ENCODE results near the gene KCNK7.
A peak's percentile ranks its signal among the peaks of the same experiment; 100 is the strongest.

KCNK7 gene

DNA sequence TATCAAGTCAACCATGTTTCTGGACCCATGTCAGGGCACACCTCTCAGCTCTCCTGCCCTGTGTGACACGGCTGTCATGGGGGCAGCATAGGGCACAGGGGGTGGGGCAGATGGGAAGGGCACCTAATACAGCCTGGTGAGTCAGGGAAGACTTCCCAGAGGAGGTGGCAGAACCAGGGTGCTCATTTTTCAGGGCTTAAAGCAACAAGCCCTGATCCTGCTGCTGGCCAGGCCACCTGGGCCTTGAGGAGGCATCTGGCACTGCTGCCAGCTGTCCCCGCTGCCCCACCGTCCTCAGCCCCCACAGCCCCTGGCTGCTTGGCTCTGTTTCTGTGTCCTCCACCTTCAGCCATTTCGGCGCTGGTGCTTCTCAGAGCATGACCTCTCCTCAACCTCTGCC, 14.1 kb upstream of the KCNK7 start:
- Mint-ChIP-seq H3K9me3 (ENCODE audit: low read depth) (no peaks in the 10 kb centered on the region), H3K4me1 (ENCODE audit: low read depth) (peaks cover 34% of the 10 kb centered on the region), H3K36me3 (no peaks in the 10 kb centered on the region), H3K27me3 (no peaks in the 10 kb centered on the region), H3K4me3 (peak overlapping the region; percentile 59), H3K27ac (peak overlapping the region; percentile 84)

DNA sequence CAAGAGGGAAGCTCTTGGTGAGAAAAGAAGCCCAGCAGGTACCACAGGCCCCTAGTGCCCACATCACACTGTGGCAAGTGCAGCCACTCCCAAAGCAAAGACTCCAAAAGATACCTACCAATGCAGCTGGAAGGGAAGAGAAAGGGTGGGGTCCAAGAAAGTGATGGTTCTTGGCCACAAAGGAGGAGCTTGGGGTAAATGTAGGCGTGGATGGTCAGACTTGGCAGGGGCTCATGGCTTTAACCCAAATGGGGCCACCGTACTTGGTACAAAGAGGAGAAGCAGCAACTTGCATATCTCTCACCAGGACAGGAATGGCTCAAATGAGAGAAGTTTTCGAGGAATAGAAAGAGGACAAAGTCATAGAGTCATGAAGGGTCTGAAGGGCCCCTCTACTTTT, 13.6 kb upstream of the KCNK7 start:
- H3K9me3 Mint-ChIP-seq (ENCODE audit: low read depth), result no peaks in the 10 kb centered on the region
- H3K27ac Mint-ChIP-seq, result peak overlapping the region; percentile 46
- peaks cover 34% of the 10 kb centered on the region for H3K4me1 Mint-ChIP-seq (ENCODE audit: low read depth)
- no peaks in the 10 kb centered on the region for H3K36me3 Mint-ChIP-seq
- H3K4me3 Mint-ChIP-seq, result no peak overlapping the region
- H3K27me3 Mint-ChIP-seq, result no peaks in the 10 kb centered on the region

- Mint-ChIP-seq H3K4me3 (no peak overlapping the region), H3K9me3 (ENCODE audit: low read depth) (no peaks in the 10 kb centered on the region), H3K27me3 (no peaks in the 10 kb centered on the region), H3K4me1 (ENCODE audit: low read depth) (peaks cover 28% of the 10 kb centered on the region), H3K27ac (peak overlapping the region; percentile 64), H3K36me3 (peaks cover 4% of the 10 kb centered on the region)
Measured at GRCh38 chr11:65607614-65608426, 12.2 kb upstream of the KCNK7 start.

- Mint-ChIP-seq H3K4me3 (no peak overlapping the region), H3K9me3 (ENCODE audit: low read depth) (no peaks in the 10 kb centered on the region), H3K27me3 (no peaks in the 10 kb centered on the region), H3K4me1 (ENCODE audit: low read depth) (peaks cover 22% of the 10 kb centered on the region), H3K36me3 (peaks cover 4% of the 10 kb centered on the region), H3K27ac (no peak overlapping the region)
Measured at GRCh38 chr11:65606876-65607613, 11.4 kb upstream of the KCNK7 start.

DNA sequence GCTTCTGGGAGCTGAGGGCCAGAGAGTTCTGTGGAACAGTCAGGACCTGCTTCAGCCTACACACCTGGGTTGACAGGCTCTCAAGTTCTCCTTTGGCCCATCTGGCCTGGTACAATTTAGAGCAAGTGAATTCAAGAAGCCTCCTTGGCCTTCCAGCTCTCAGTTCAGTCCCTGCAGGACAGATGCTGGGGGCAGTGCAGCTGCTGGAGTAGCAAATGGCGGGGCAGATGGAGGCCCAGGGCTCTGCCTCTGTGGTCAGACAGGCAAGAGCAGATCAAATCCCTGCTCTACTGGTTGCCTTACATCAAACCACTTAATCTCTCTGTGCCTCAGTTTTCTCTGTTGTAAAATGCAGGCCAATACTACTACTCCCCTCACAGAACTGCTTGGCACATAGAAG, 8.7 kb upstream of the KCNK7 start:
- no peaks in the 10 kb centered on the region for H3K9me3 Mint-ChIP-seq (ENCODE audit: low read depth)
- H3K27ac Mint-ChIP-seq, result no peak overlapping the region
- H3K36me3 Mint-ChIP-seq, result peaks cover 4% of the 10 kb centered on the region
- peaks cover 6% of the 10 kb centered on the region for H3K4me1 Mint-ChIP-seq (ENCODE audit: low read depth)
- H3K27me3 Mint-ChIP-seq, result no peaks in the 10 kb centered on the region
- no peak overlapping the region for H3K4me3 Mint-ChIP-seq

DNA sequence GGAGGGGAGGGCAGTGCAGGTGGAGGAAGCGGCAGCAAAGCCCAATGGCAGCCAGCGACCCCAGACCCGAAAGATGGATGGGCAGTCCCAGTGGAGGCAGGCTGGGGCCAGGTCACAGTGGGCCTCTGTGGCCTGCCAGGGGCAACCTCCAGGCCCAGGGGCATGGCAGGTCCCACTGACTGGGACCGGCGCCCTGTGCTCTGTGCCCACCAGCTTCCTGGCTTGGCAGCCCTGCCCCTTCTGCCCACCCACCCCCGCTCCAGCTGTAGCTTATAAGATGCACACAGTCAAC, 4.3 kb upstream of the KCNK7 start:
- H3K36me3 Mint-ChIP-seq, result peaks cover 4% of the 10 kb centered on the region
- no peak overlapping the region for H3K4me3 Mint-ChIP-seq
- H3K27ac Mint-ChIP-seq, result no peak overlapping the region
- peaks cover 6% of the 10 kb centered on the region for H3K4me1 Mint-ChIP-seq (ENCODE audit: low read depth)
- H3K27me3 Mint-ChIP-seq, result no peaks in the 10 kb centered on the region
- no peaks in the 10 kb centered on the region for H3K9me3 Mint-ChIP-seq (ENCODE audit: low read depth)

DNA sequence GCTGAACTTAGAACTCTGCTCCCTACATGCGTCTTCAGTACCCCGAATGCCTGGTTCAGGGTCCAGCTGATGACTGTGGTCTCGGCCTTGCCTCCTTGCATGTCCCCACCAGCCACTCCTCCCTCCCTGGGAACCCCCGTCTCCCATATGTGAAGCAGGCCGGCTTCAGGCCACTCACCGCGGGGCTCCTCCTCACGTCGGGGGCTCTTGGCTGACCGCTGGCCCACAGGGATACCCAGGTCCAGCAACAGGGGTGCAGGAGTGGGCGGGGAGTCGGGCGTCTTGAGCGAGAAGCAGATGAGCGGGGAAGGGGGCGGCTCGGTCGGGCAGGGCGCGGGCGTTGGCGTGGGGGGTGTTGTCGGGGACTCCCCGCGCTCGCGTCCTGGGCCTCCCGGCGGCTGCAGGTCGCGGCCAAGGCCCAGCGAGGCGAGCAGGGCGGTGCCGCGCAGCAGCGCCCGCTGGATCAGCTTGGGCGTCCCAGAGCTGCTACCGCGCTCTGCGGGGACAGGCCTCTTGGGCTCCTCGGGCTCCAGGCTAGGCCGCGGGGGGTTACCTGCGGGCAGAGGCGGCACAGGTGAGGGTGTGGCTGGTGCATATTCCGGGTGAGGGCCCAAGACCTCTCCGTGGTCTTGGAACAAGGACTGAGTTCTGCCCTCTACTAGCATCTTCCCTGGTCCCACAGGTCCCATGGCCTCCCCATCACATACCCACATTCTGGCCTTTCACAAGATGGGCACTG, 3.8 kb upstream of the KCNK7 start:
- Mint-ChIP-seq H3K36me3 (peaks cover 4% of the 10 kb centered on the region), H3K27me3 (no peaks in the 10 kb centered on the region)

DNA sequence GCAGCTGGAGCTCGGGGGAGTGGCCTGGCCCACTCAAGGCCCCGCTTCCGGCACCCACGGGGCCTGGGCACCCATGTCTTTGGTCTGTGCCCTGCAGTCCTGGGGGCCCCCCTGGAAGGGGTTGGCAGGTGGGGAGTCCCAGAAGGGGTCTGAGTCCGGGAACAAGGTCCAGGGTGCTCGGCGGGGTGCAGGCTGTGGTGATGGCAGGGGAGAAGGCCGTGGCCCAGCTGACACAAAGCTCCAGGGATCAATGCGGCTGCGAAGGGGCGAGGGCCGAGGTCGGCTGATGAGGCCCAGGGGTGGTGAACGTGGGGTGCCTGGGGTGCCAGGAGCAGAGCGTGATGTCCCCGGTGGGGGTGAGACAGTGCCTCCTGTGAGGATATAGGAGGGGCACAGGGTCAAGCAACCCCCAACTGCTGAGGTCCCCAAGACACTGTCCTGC, 2.7 kb upstream of the KCNK7 start:
- Mint-ChIP-seq H3K27me3 (no peaks in the 10 kb centered on the region), H3K36me3 (no peaks in the 10 kb centered on the region), H3K27ac (no peak overlapping the region), H3K4me3 (no peak overlapping the region), H3K4me1 (ENCODE audit: low read depth) (peaks cover 8% of the 10 kb centered on the region), H3K9me3 (ENCODE audit: low read depth) (no peaks in the 10 kb centered on the region)

More for the DNA sequence above, 3.8 kb upstream of the KCNK7 start:
- H3K27ac Mint-ChIP-seq, result no peak overlapping the region
- no peak overlapping the region for H3K4me3 Mint-ChIP-seq
- H3K9me3 Mint-ChIP-seq (ENCODE audit: low read depth), result no peaks in the 10 kb centered on the region
- peaks cover 8% of the 10 kb centered on the region for H3K4me1 Mint-ChIP-seq (ENCODE audit: low read depth)

DNA sequence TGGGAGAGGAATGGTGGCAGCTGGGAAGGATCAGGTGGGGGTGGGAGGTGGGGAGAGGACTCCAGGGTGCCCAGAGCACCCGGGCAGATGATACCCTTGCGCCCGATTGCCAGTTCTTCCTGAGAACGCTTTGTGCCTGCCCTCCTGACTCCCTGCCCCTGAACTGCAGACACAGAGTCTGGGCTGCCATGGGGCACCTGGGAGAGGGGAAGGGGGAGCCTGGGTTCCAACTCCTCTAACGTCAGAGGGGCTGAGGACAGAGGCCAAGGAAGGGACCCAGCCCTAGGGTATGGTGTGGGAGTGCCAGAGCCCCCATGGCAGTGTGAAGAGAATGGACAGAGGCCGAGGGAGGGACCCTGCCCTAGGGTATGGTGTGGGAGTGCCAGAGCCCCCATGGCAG, 920 bp upstream of the KCNK7 start:
- no peaks in the 10 kb centered on the region for H3K9me3 Mint-ChIP-seq (ENCODE audit: low read depth)
- H3K4me3 Mint-ChIP-seq, result no peak overlapping the region
- no peak overlapping the region for H3K27ac Mint-ChIP-seq
- H3K4me1 Mint-ChIP-seq (ENCODE audit: low read depth), result peaks cover 8% of the 10 kb centered on the region
- no peaks in the 10 kb centered on the region for H3K36me3 Mint-ChIP-seq
- no peaks in the 10 kb centered on the region for H3K27me3 Mint-ChIP-seq

- H3K4me3 Mint-ChIP-seq, result no peak overlapping the region
- no peaks in the 10 kb centered on the region for H3K36me3 Mint-ChIP-seq
- peaks cover 8% of the 10 kb centered on the region for H3K4me1 Mint-ChIP-seq (ENCODE audit: low read depth)
- no peak overlapping the region for H3K27ac Mint-ChIP-seq
- H3K27me3 Mint-ChIP-seq, result no peaks in the 10 kb centered on the region
- no peaks in the 10 kb centered on the region for H3K9me3 Mint-ChIP-seq (ENCODE audit: low read depth)
Measured at GRCh38 chr11:65595131-65595530, 469 bp downstream of the KCNK7 start.

DNA sequence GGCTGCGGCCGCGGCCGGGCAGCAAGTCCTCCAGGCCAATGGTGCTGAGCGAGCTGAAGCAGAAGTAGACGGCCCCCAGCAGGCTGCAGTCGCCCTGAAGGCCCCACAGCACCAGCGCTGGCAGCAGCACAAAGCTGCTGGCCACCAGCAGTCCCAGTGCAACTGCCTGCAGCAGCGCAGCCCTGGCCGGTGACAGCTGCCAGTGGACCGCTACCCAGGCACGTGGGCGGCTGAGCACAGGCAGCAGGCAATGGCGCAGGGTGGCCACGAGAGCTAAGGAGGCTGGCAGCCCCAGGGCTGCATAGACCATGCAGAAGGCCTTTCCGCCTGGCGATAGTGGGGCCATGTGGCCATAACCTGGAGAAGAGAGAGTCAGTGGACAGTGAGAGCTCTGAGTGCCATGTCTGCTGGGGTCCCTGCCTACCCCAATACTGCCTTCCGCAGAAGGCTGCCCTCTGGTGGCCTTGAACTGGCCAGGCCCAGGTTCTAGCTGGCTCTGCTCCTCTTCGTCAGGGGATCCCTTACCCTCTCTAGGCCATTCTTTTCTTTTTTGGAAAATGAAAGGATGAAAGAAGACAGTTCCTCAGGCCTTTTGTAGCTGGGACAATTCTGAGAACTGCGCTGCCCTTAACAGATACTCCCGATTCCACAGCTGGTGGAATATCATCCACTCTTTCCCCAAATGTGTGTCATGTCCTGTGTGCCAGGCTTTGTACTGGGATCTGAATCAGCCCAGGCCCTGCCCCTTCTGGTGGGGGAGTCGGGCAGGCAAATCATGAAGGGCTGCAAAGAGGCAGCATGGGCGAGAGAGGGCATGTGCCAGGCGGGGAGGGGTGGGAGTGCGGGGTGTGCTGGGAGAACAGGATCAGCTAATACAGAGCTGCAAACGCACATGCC, 1.8 kb downstream of the KCNK7 start:
- peaks cover 15% of the 10 kb centered on the region for H3K4me1 Mint-ChIP-seq (ENCODE audit: low read depth)
- no peaks in the 10 kb centered on the region for H3K36me3 Mint-ChIP-seq
- H3K27me3 Mint-ChIP-seq, result no peaks in the 10 kb centered on the region
- H3K9me3 Mint-ChIP-seq (ENCODE audit: low read depth), result no peaks in the 10 kb centered on the region
- H3K27ac Mint-ChIP-seq, result no peak overlapping the region
- no peak overlapping the region for H3K4me3 Mint-ChIP-seq

DNA sequence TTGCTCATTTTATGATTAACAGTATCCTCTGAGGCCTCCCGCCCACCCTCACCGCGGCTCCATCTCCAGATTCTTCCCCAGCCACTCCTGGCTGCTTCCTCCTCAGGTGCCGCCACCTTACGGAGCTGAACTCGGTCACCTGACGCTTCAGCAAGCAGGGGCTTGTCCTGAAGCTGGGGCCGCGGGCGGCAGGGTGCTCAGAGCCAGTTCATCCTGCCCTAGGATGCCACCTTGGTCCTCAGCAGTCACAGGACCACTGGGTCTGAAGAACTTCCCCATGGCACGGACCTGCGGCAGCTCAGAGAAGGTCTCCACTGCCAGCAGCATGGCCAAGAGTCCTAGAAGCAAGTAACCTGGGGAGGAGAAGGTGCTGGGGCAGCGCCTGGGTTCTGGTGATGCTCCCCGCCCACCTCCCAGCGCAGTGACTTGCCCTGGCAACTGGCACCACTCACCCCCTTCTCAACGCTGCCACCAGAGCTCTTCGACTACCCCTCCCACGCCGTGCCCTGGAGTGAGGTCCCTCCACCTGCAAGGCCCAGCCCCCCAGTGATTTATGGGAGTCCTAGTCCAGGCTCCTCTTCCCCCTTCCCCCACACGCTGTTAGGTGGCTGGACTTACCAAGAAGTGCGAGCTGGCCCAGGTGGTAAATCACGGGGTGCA, 2.6 kb downstream of the KCNK7 start:
- Mint-ChIP-seq H3K27ac (no peak overlapping the region), H3K9me3 (ENCODE audit: low read depth) (no peaks in the 10 kb centered on the region), H3K4me1 (ENCODE audit: low read depth) (peaks cover 23% of the 10 kb centered on the region), H3K36me3 (no peaks in the 10 kb centered on the region), H3K27me3 (no peaks in the 10 kb centered on the region), H3K4me3 (no peak overlapping the region)

DNA sequence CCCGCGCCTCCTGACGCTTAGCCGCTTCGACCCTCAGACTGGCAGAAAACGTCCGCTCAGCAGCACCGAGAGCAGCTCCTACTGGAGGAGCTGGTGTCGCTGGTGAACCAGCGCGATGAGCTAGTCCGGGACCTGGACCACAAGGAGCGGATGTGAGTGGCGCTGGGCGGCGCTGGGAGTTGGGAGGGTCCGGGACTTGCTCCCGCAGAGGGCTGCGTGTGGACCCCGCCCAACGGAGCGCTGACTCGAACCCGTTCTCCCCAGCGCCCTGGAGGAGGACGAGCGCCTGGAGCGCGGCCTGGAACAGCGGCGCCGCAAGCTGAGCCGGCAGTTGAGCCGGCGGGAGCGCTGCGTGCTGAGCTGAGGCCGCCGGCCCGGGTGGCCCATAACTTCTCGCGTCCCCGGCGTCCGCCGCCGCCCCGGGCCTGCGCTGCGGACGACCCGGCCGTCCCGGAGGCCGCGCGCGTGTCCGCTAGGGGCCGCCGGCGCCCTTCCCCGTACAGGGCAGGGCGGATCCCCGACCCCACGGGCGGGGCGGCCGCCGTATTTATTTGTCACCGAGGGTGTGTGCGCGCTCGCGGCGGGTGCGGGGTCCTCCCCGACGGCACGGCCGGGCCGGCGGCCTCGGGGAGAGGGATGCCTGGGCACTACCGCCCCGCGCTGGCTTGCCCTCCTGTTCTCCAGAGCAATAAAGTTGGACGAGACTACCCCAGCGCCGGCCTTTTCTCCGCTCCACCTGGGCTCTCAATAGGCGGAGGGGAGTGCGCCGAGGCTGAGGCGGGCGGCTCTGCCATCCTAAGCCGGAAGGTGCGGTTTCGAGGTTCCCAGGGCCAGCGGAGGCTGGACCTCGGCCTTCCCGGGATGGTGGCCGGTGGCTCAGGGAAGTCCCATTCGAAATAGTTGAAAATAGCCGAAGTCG, 3.4 kb downstream of the KCNK7 start:
- Mint-ChIP-seq H3K9me3 (ENCODE audit: low read depth) (no peaks in the 10 kb centered on the region), H3K27me3 (no peaks in the 10 kb centered on the region), H3K27ac (no peak overlapping the region), H3K4me1 (ENCODE audit: low read depth) (peaks cover 30% of the 10 kb centered on the region), H3K4me3 (no peak overlapping the region), H3K36me3 (no peaks in the 10 kb centered on the region)

Measured in activated naive CD8-positive, alpha-beta T cell (primary cell).